Stomach (tissue), 4 donors: ENCODE data around the gene EMCN.

Experiments
- EP300 ChIP-seq: sonication (generic); formaldehyde crosslinking; IDR thresholded peaks from one replicate; pipeline ENCODE4 v1.6.1; 2017; ENCODE audit warnings: antibody characterized with exemption
- POLR2A ChIP-seq, 4 donors: fragments of 450-650 bp; IDR thresholded peaks; one replicate each; pipeline ENCODE4 v1.6.1; 2016; ENCODE audit warnings: antibody characterized with exemption in 4 of 4, control low read depth in 2 of 4, mild to moderate bottlenecking in 1 of 4, moderate library complexity in 1 of 4
- POLR2AphosphoS5 ChIP-seq, 3 donors: sonication (generic); formaldehyde crosslinking; IDR thresholded peaks; one replicate each; pipeline ENCODE4 v1.6.1; 2016; ENCODE audit warnings: antibody characterized with exemption in 3 of 3
- TF ChIP-seq, protein P1 (sequence below), 7 experiments: fragments of 450-650 bp in 4 of 7; fragments of 200-600 bp in 3 of 7; sonication (generic) in 3 of 7; IDR thresholded peaks; one replicate each; pipeline ENCODE4 v1.5.1; 2016 to 2019; ENCODE audit warnings: antibody characterized with exemption in 7 of 7, control low read depth in 2 of 7, mild to moderate bottlenecking in 1 of 7

DNA sequence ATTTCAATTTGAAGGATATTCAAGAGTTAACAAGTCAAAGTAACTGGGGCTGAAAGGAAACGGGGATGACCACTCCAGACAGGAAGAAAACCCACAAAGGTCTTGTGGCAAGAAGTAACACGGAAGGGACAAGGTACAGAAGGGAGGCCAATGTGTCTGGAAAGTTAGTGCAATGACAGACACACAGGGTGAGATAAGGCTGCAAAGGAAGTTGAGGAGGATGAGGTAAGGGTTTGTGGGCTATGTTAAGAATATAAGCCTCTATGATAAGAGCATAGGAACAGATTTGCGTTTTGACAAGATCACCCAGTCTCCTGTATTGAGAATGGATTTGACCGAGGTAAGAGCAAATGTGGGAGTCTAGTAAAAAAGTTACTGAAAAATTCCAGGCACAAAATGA lies 21.9 kb upstream of the EMCN start:
- TF ChIP-seq POLR2AphosphoS5 (IDR thresholded peaks at IDR 0.05) (no peak), POLR2A (IDR thresholded peaks at IDR 0.05) (no peak), EP300 (no peak)
- TF ChIP-seq, protein P1, sequence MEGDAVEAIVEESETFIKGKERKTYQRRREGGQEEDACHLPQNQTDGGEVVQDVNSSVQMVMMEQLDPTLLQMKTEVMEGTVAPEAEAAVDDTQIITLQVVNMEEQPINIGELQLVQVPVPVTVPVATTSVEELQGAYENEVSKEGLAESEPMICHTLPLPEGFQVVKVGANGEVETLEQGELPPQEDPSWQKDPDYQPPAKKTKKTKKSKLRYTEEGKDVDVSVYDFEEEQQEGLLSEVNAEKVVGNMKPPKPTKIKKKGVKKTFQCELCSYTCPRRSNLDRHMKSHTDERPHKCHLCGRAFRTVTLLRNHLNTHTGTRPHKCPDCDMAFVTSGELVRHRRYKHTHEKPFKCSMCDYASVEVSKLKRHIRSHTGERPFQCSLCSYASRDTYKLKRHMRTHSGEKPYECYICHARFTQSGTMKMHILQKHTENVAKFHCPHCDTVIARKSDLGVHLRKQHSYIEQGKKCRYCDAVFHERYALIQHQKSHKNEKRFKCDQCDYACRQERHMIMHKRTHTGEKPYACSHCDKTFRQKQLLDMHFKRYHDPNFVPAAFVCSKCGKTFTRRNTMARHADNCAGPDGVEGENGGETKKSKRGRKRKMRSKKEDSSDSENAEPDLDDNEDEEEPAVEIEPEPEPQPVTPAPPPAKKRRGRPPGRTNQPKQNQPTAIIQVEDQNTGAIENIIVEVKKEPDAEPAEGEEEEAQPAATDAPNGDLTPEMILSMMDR (IDR thresholded peaks at IDR 0.05) = no peak
